GM12878 (cell line): ENCODE results near the gene TADA3. TPM values are rescaled to one million over a fixed set of nuclear protein-coding genes. Genes with fewer than 3 reads are reported as not detected.

Source experiments
- BHLHE40 ChIP-seq, 2 experiments: fragments of 450-650 bp in 1 of 2; IDR thresholded peaks; 2 replicates each; pipeline ENCODE4 v1.6.1; 2011 to 2017; ENCODE audit warnings: low read depth in 2 of 2, borderline replicate concordance in 1 of 2, improper control_type of control experiment in 1 of 2, low read length in 1 of 2, mild to moderate bottlenecking in 1 of 2
- E2F8 ChIP-seq: fragments of 450-650 bp; IDR thresholded peaks from 2 replicates; pipeline ENCODE4 v1.6.1; 2018; ENCODE audit warnings: mild to moderate bottlenecking, low read depth, moderate library complexity; ENCODE audit not compliant: partially characterized antibody
- SUPT20H ChIP-seq: IDR thresholded peaks from 2 replicates; pipeline ENCODE4 v1.6.1; 2011; ENCODE audit warnings: low read depth, mild to moderate bottlenecking, low read length, moderate library complexity, borderline replicate concordance; ENCODE audit not compliant: control insufficient read depth
- SUZ12 ChIP-seq: fragments of 200-600 bp; sonication (generic); IDR thresholded peaks from one replicate; pipeline ENCODE4 v1.6.1; 2018; ENCODE audit warnings: antibody characterized with exemption, mild to moderate bottlenecking; ENCODE audit not compliant: unreplicated experiment
- TCF3 ChIP-seq: IDR thresholded peaks from 2 replicates; pipeline ENCODE4 v1.6.1; 2012; ENCODE audit warnings: low read depth, mild to moderate bottlenecking, low read length, borderline replicate concordance; ENCODE audit not compliant: insufficient read depth
- TCF7 ChIP-seq: IDR thresholded peaks from 2 replicates; pipeline ENCODE4 v1.6.1; 2014; ENCODE audit warnings: antibody characterized with exemption, borderline replicate concordance
- polyA plus RNA-seq, 11 experiments: library from polyadenylated mRNA; depleted of rRNA in 4 of 11; unstranded in 6 of 11; stranded (reverse) in 5 of 11; fragments of >200 nt; fragmentation: Nextera tagmentation in 4 of 11; fragmentation: Illumina TruSeq in 1 of 11; extraction: Ambion mirVana in 4 of 11; extraction: Trizol in 1 of 11; gene quantifications; 1 replicate in 1 of 11; 2 replicates in 10 of 11; pipeline versions ENCODE4 v1.2.1 to v1.2.3, GENCODE V29; 2011 to 2016; ENCODE audit warnings: inconsistent platforms in 2 of 11, missing spikeins in 2 of 11, low read depth in 1 of 11
- total RNA-seq, 4 experiments: library from RNA; depleted of rRNA in 3 of 4; stranded (reverse); fragments of >200 nt in 3 of 4; fragmentation: Illumina TruSeq in 1 of 4; extraction: Trizol in 1 of 4; gene quantifications; 2 replicates each; pipeline versions ENCODE4 v1.2.1 to v1.2.3, GENCODE V29; 2013 to 2021
- TF ChIP-seq, protein P1 (sequence below), 3 experiments: IDR thresholded peaks in 2 of 3; conservative IDR thresholded peaks in 1 of 3; 2 replicates each; pipeline ENCODE4 v1.5.1; 2011; ENCODE audit warnings: low read depth in 3 of 3, low read length in 3 of 3, mild to moderate bottlenecking in 3 of 3, control low read depth in 2 of 3, moderate library complexity in 2 of 3, inconsistent platforms in 1 of 3, mixed read lengths in 1 of 3; ENCODE audit not compliant: control insufficient read depth in 2 of 3, insufficient read depth in 1 of 3; ENCODE audit errors: extremely low read depth in 1 of 3

TADA3 gene
- total and polyA plus RNA-seq, 10 of the 15 experiments (the other 5 are each of a cell fraction or from before 2014, with no cell fraction given), result 2.6 to 71.2 (median 51.0) TPM

GRCh38 chr3:9808345-9809037 is 16.2 kb upstream of the TADA3 start (continued):
- TF ChIP-seq, protein P1, sequence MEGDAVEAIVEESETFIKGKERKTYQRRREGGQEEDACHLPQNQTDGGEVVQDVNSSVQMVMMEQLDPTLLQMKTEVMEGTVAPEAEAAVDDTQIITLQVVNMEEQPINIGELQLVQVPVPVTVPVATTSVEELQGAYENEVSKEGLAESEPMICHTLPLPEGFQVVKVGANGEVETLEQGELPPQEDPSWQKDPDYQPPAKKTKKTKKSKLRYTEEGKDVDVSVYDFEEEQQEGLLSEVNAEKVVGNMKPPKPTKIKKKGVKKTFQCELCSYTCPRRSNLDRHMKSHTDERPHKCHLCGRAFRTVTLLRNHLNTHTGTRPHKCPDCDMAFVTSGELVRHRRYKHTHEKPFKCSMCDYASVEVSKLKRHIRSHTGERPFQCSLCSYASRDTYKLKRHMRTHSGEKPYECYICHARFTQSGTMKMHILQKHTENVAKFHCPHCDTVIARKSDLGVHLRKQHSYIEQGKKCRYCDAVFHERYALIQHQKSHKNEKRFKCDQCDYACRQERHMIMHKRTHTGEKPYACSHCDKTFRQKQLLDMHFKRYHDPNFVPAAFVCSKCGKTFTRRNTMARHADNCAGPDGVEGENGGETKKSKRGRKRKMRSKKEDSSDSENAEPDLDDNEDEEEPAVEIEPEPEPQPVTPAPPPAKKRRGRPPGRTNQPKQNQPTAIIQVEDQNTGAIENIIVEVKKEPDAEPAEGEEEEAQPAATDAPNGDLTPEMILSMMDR (IDR thresholded peaks at IDR 0.05 in 2 of 3, conservative IDR thresholded peaks at IDR 0.05 in 1 of 3; ENCODE audit: control insufficient read depth in 2 of 3, extremely low read depth in 1 of 3, insufficient read depth in 1 of 3, low read depth in 3 of 3, low read length in 3 of 3), result peak; percentile 7 to 33 (median 11); a peak in 1 of 6 replicates
- TF ChIP-seq E2F8, result no peak
- TF ChIP-seq SUZ12, result no peak
- TF ChIP-seq TCF7, result no peak
- no peak for TF ChIP-seq BHLHE40 (IDR thresholded peaks at IDR 0.05; ENCODE audit: borderline replicate concordance in 1 of 2, low read depth in 2 of 2, low read length in 1 of 2)
- 0 out of 2 replicates have a peak, but pooled peaks have one; percentile 32 for TF ChIP-seq TCF3
- no peak for TF ChIP-seq SUPT20H
